Suprapubic skin (tissue), 4 donors: Measurements from ENCODE around the gene CHST1. TPM values are rescaled to one million over a fixed set of nuclear protein-coding genes. Genes with fewer than 3 reads are reported as not detected.

Source experiments
- DNase-seq, 2 donors: peaks; one replicate each; pipeline ENCODE4 v3.0.0-alpha.2; 2019; ENCODE audit warnings: low spot score in 2 of 2
- H3K27ac ChIP-seq: fragments of 200-600 bp; sonication (generic); one replicate; pipeline ENCODE4 v1.5.1; 2019
- H3K27me3 ChIP-seq: fragments of 200-600 bp; sonication (generic); one replicate; pipeline ENCODE4 v1.5.1; 2019
- H3K36me3 ChIP-seq: fragments of 200-600 bp; sonication (generic); one replicate; pipeline ENCODE4 v1.5.1; 2019
- H3K4me1 ChIP-seq: fragments of 200-600 bp; sonication (generic); one replicate; pipeline ENCODE4 v1.5.1; 2019
- H3K4me3 ChIP-seq: fragments of 200-600 bp; sonication (generic); one replicate; pipeline ENCODE4 v1.5.1; 2019; ENCODE audit warnings: mild to moderate bottlenecking
- H3K9me3 ChIP-seq: fragments of 200-600 bp; sonication (generic); one replicate; pipeline ENCODE4 v1.5.1; 2019
- CTCF ChIP-seq, 2 donors: fragments of 200-600 bp in 1 of 2; fragments of 450-650 bp in 1 of 2; sonication (generic) in 1 of 2; IDR thresholded peaks; one replicate each; pipeline ENCODE4 v1.5.1; 2016 to 2019; ENCODE audit warnings: antibody characterized with exemption in 2 of 2, mild to moderate bottlenecking in 1 of 2, moderate library complexity in 1 of 2
- EP300 ChIP-seq: sonication (generic); formaldehyde crosslinking; IDR thresholded peaks from one replicate; pipeline ENCODE4 v1.6.1; 2017; ENCODE audit warnings: antibody characterized with exemption
- POLR2A ChIP-seq, 2 donors: fragments of 450-650 bp; IDR thresholded peaks; one replicate each; pipeline ENCODE4 v1.6.1; 2017; ENCODE audit warnings: antibody characterized with exemption in 2 of 2, mild to moderate bottlenecking in 2 of 2, moderate library complexity in 2 of 2
- POLR2AphosphoS5 ChIP-seq, 3 donors: sonication (generic); formaldehyde crosslinking; IDR thresholded peaks; one replicate each; pipeline ENCODE4 v1.6.1; 2017; ENCODE audit warnings: antibody characterized with exemption in 3 of 3
- WGBS: methylation state at CpG from one replicate; pipeline ENCODE4 v1.1.5; 2018; 5-methylcytosine and 5-hydroxymethylcytosine counted together
- total RNA-seq, 4 donors: library from RNA; depleted of rRNA; stranded (reverse); fragments of >200 nt; gene quantifications; one replicate each; pipeline ENCODE4 v1.1.0, GENCODE V29; 2016

The CHST1 gene
- total RNA-seq, 4 donors from 2014 or later, result 0.38 to 1.1 (median 0.94) TPM; not detected in 1

- Histone ChIP-seq H3K4me1 (no peaks in the 10 kb centered on the region), H3K27ac (no peak overlapping the region), H3K4me3 (no peak overlapping the region), H3K9me3 (peaks cover 5% of the 10 kb centered on the region), H3K27me3 (peaks cover 22% of the 10 kb centered on the region), H3K36me3 (no peaks in the 10 kb centered on the region)
- no peak for DNase-seq
- WGBS, result no CpG with 5 or more reads among the region's 3 CpGs
- TF ChIP-seq POLR2A (IDR thresholded peaks at IDR 0.05) (no peak), EP300 (no peak), CTCF (IDR thresholded peaks at IDR 0.05) (no peak), POLR2AphosphoS5 (IDR thresholded peaks at IDR 0.05) (no peak)
These were observed 45.2 kb downstream of the CHST1 start for GRCh38 chr11:45620243-45620642.

GRCh38 chr11:45618897-45619296, 46.5 kb downstream of the CHST1 start:
- TF ChIP-seq POLR2AphosphoS5 (IDR thresholded peaks at IDR 0.05) (no peak), EP300 (no peak), POLR2A (IDR thresholded peaks at IDR 0.05) (no peak), CTCF (IDR thresholded peaks at IDR 0.05) (no peak)
- no peak overlapping the region for H3K27ac ChIP-seq
- peaks cover 5% of the 10 kb centered on the region for H3K9me3 ChIP-seq
- no peak for DNase-seq
- H3K4me1 ChIP-seq, result no peaks in the 10 kb centered on the region
- H3K27me3 ChIP-seq, result peaks cover 22% of the 10 kb centered on the region
- H3K36me3 ChIP-seq, result no peaks in the 10 kb centered on the region
- H3K4me3 ChIP-seq, result no peak overlapping the region

GRCh38 chr11:45617871-45618601, 47.4 kb downstream of the CHST1 start:
- 57% methylated on average over 8 of the region's 9 CpGs for WGBS
- no peaks in the 10 kb centered on the region for H3K4me1 ChIP-seq
- H3K27ac ChIP-seq, result no peak overlapping the region
- H3K36me3 ChIP-seq, result no peaks in the 10 kb centered on the region
- H3K4me3 ChIP-seq, result no peak overlapping the region
- H3K27me3 ChIP-seq, result peaks cover 22% of the 10 kb centered on the region
- DNase-seq, result no peak
- no peak for TF ChIP-seq EP300
- TF ChIP-seq POLR2A (IDR thresholded peaks at IDR 0.05), result no peak
- peaks cover 5% of the 10 kb centered on the region for H3K9me3 ChIP-seq

- DNase-seq, result no peak
- Histone ChIP-seq H3K4me1 (no peaks in the 10 kb centered on the region), H3K27ac (no peak overlapping the region), H3K4me3 (no peak overlapping the region), H3K9me3 (peaks cover 5% of the 10 kb centered on the region), H3K27me3 (peaks cover 22% of the 10 kb centered on the region), H3K36me3 (no peaks in the 10 kb centered on the region)
- 84% methylated on average over 8 of the region's 8 CpGs for WGBS
- TF ChIP-seq POLR2A (IDR thresholded peaks at IDR 0.05), result no peak
- TF ChIP-seq POLR2AphosphoS5 (IDR thresholded peaks at IDR 0.05), result no peak
- TF ChIP-seq CTCF (IDR thresholded peaks at IDR 0.05), result no peak
- no peak for TF ChIP-seq EP300
These were observed 48.4 kb downstream of the CHST1 start for GRCh38 chr11:45616802-45617549.

- Histone ChIP-seq H3K4me1 (no peaks in the 10 kb centered on the region), H3K36me3 (no peaks in the 10 kb centered on the region), H3K9me3 (peaks cover 3% of the 10 kb centered on the region), H3K27me3 (peaks cover 11% of the 10 kb centered on the region), H3K4me3 (no peak overlapping the region), H3K27ac (no peak overlapping the region)
- no peak for TF ChIP-seq POLR2AphosphoS5 (IDR thresholded peaks at IDR 0.05)
- TF ChIP-seq CTCF (IDR thresholded peaks at IDR 0.05), result no peak
- TF ChIP-seq POLR2A (IDR thresholded peaks at IDR 0.05), result no peak
- TF ChIP-seq EP300, result no peak
- no peak for DNase-seq
- WGBS, result 74% methylated on average over 3 of the region's 4 CpGs
These were observed 50.1 kb downstream of the CHST1 start for GRCh38 chr11:45615182-45615792.
